Endometrial microvascular endothelial cells (primary cell): ENCODE results near the gene NINL. TPM values are rescaled to one million over a fixed set of nuclear protein-coding genes. Genes with fewer than 3 reads are reported as not detected.

ENCODE experiments used
- in situ Hi-C: cut with HindIII; loops from 2 replicates; pipeline ENCODE4 v1.10.0; 2017; ENCODE audit warnings: low sequenced_read_pairs, low pct_unique_long_range_greater_than_20kb; ENCODE audit errors: inconsistent ontology term
- total RNA-seq: library from RNA; depleted of rRNA; stranded (reverse); fragments of >200 nt; gene quantifications from one replicate; pipeline ENCODE4 v1.2.3, GENCODE V29; 2015; ENCODE audit errors: inconsistent ontology term

The NINL gene
- total RNA-seq, 1 donor from 2014 or later, result 2.5 TPM

DNA sequence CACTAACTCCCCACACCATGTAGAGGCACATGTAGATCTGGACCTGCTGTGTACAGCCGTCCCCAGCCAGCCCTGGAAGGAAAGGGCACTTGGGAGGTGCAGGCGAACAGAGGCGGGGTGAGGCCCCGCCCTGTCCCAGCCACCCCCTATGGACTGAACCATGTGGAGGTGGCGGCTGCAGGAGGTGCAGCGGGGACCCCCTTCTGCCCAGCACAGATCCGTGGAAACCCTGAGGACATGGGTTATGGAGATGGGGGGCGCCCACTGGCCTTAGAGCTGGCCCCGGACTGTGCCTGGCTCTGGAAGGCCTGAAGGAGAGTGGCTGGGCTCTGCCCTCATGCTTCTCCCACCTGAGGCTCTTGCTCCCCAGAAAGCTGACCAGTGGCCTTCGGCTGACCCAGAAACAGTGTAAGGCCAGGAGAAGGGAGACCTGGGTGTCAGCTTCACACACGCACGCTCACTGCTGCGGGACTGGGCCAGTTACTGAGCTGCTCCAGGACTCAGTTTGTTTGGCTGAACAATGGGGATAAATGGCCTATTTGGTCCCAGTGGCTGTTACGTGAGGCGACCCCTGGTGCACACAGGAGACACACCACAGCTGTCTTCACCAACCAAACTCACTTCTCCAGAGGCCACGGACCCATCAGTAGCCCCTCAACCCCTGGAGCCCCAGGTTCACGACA, 90.7 kb downstream of the NINL start:
- in situ Hi-C loops, result no loop called here

DNA sequence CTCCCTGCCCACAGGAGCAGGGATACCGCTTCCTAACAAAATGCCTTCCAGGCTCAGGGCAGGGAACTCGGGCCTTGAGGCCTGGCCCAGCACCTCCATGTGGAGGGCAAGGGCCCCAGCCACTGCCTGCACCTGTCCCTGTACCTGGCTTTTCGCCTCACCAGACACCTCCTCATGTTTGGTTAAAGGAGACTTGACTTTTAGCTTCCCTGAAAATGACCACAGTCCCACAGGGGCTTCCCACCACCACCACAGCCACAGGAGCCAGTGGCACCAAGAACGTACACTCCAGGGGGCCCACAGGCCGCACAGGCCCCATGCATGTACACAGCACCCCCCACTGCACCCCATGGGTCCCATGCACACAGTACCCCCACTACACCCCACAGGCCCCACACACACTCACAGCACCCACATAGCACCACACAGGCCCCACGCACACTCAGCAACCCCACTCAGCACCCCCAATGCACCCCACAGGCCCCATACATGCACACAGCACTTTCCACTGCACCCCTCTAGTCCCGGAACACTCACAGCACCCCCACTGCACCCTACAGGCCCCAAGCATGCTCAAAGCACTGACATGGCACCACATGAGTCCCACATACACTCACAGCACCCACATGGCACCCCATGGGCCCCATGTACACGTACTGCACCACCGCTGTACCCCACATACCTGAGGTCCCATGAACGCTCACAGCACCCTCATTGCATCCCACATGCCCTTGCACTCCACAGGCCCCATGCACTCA, 91.4 kb downstream of the NINL start:
- in situ Hi-C loops, result no loop called here

DNA sequence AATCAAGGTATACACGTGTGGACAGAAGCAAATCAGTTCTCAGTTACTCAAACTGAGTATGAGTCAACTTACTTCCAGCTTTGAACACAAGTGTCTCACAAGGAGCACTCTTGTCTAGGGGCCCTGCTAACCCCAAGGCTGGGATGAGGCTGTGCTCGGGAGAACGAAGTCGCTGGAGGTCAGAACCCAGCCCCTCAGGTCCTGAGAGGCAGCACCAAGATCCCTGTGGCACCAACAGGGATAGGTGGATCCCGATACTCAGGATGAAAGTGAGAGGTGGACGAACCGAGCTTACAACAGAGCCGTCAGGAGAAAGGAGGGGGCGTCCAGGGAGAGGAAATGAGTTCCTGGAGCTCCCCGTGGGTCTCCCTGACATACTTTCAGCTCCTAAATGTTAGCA, 92.2 kb downstream of the NINL start:
- in situ Hi-C loops, result no loop called here

DNA sequence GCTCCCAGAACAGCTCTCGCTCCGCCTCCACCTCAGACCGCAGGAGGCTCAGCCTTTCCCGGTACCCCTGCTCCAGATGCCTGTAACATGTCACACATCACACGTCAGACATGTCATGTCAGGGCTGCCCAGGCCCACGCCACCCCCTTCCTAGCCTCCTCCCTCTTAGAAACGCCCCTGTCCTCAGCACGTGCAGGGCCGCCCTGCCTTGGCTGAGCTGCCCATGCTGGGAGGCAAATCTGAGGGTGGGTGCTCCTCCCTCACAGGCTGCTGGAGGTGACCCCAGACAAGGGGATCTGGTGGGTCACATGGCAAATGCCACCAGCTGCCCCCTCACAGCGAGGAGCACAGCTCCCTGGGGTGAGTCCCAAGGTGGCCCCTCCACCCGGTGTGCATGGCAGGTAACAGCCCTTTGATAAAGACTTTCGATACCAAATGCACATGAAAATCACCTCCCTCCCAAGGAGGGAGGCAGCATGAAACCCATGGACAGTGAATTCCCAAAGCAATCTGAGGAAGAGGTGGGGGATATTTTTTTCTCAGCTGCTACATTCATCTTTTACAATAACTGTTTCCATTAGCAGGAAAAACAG, 93.8 kb downstream of the NINL start:
- in situ Hi-C loops, result no loop called here

DNA sequence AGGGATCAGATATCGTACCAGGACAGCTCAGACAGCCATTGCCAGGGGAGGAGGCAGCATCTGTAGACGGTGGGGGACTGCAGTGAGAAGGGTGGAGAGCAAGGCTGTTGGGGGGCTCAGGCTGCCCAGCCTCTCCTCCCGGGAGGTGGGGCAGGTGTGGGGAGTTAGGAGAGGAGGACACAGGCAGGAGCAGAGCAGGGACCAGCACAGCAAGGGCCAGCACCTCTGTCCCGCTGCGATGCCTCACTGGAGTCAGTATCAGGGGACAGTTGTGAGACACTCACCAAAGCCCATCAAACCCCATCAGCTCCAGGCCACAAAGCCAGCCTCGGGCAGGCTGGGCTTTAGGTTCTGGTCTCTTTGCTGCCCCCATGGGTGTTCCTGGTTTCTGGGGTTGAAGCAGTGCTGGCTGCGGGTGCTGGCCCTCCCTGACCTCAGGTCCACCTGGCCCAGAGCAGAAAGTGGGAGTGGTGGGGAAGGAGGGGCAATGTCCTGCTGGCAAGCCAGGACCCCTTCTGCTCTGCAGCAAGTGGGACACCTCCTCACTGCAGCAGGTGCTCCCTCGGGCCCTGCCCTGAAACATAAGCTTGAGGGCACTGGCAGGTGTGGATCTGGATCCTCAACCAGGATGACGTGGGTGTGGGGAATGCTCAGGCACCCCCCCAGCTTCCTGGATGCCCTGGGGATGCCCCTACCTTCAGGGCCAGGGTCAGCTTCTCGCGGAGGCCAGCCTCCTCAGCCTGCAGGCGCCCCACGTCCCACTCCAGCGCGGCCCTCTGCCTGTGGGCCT, 94.5 kb downstream of the NINL start:
- in situ Hi-C loops, result no loop called here

DNA sequence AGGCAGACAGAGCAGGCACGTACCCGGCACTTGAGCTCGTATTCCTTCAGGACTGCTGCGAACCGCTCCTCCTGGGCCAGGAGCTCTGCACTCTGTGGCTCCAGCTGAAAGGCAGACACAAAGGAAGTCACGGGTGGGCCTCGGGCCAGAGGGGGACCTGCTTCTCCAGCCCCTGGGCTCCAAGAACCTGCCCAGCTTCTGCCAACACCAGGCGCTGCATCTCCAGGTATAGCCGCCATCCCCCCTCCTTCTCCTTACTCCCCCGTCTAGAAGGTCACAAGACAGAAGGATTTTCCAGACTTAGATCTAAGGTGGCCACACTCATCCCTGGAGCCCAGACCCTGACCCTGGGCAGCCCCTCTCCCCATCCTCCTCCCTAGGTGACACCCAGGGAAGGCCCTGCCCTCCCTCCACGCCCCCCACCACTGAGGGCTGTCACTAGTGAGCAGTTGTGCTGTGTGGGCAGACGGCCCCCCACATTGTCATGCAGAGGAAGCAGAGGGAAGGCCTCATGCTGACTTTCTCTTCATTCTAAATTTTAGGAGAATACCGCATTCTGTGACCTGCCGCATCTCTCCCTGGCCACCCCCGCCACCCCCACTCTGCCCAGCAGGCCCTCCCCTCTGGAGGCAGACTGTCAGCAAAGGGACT, 96.0 kb downstream of the NINL start:
- in situ Hi-C loops, result no loop called here

DNA sequence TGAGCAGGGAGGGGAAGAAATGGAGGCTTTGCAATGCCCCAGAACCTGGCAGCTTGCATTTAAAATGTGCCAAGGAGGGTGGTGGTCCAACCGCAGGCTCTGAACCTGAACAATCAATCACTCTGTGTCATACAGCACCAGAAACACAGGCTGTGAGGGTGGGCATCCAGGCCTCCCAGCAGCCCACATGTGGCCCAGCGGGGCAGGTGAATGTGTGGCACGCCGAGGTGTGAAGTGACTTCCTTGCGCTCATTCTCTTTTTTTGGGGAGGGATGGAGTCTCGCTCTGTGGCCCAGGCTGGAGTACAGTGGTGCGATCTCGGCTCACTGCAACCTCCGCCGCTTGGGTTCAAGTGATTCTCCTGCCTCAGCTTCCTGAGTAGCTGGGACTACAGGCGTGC, 97.4 kb downstream of the NINL start:
- in situ Hi-C loops, result no loop called here

DNA sequence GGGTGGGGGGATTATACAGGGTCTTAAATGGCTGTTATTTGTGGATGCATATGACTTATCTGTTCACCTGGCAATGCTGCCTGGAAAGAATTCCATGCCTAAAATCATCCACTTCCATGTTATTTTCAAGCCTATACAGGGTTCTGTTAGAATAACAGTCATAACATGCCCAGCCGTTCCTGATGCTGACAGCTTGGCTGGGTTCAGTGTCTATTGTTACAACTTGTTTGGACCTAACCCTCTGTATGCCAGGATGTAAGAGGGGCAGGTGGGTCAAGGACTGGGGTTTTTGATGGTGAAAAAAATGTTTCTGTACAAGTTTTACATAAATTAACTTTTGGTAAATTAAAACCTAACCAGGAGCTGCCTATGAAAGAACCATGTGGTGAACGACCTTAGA, 98.0 kb downstream of the NINL start:
- in situ Hi-C loops, result no loop called here

DNA sequence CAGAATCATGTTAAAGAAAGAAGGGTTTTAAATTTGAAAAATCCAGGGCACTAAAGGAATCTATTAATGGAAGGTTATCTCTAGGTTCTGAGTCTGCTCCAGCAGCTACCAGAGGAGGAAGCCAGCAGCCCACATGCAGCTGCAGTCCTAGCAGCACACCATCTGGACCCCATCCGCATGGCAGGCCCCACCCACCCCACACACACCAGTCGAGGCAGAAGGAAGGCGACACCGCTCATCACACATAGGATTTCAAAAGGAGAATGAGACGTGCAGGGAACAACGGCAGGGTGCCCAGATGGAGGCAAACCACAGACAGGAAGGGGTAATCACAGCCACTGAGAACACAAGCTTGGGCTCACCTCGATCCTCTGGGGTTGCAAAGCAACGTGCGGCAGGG, 99.0 kb downstream of the NINL start:
- in situ Hi-C loops, result no loop called here

DNA sequence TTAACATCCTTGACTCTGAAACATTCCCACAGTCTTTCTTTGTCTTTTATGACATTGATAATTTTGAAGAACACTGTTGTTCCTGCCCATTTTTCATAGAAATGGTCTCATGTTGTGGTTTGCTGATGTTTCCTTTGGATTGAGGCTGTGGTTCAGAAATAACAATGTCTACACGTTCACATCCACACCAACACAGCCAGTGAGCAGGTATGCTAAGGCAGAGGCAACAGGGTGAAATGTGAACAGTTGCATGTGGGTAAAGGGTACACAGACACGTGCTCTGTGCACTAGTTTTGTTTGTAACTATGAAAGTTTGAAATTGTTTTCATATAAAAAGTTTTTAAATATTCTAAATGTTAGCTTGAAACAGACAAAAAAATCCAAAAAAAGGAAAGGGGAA, 99.5 kb downstream of the NINL start:
- in situ Hi-C loops, result no loop called here

DNA sequence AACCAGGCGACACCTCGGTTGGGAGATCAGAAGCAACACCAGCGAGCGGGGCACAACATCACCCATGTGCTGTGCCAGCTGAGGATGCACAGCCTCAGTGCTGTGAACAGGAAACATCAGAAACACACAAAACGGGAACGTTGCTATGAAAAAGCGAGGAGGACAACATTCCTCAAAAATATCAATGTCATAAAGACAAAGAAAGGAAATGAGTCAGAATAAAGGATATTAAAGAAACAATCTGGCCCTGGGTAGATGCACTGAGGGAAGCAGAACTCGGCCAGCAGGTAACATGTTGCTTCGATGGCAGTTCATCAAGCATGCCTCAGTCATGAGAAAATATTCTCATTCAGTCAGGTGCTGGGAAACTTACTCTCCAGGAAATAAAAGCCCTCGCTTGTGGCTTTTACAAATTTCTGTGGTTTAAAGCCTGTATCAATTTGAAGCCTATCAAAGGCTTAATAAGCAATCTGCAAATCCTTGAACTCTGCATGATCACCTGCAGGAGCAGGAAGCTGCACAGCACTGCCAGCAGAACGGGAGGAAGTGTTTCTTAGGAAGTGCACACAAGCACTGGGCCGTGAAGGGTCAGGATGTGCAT, 100.3 kb downstream of the NINL start:
- in situ Hi-C loops, result no loop called here

DNA sequence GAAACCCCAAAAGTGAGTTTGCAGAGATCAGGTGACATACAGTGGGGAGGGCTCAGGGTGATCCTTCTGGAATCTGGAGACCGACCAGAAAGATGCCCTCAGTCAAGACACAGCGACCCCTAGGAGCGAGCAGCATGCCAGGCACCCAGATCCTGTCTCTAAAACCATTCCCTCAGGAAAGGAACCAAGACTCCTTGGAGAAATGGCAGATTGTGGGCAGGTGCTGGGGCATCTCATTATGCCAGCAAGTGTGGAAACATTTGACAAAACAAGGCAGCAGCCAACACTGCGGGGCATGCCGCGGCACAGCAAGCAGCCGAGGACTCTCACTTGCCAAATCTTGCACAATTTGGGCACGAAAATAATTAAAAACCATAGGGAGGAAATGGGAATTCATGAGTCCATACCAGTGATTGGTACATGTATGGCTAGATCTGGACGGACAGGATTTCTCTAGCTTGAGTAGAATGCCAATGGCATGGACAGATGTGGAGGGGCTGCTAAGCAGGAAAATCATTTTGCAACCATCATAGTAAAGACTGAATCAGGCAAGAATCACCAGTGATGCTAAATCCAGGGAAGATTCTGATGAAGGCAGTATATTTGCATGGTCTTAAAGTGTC, 101.0 kb downstream of the NINL start:
- in situ Hi-C loops, result no loop called here

DNA sequence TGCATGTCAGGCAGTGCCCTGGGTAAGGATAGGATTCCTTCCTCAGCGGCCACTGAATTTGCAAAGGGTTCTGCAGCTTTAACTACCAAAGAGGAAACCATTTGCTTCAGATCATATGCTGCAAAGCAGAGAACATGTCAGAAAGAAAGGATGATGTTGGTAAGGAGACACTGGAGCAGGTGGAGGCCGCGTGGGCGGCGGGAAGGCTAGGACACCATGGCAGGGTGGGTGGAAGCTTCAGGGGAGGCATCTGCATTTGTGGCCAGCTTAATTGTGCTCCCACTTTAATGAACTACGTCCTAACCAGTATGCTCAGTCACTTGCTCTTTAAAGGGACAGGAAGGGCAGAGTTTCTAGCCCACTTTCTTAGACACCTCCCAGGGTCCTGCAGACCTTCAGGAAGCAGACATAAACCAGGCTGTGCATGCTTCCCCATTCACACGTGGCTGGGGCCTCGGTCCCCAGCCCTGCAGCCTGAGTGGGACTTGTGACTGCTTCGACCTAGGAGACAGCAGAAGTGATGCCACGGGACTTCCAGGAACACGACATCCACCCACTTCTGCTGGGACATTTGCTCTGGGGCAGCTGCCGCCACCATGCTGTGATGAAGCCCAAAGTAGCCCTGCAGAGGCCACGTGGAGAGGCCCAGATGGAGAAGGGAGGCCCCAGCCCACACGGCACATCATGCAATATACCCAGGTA, 101.7 kb downstream of the NINL start:
- in situ Hi-C loops, result no loop called here

DNA sequence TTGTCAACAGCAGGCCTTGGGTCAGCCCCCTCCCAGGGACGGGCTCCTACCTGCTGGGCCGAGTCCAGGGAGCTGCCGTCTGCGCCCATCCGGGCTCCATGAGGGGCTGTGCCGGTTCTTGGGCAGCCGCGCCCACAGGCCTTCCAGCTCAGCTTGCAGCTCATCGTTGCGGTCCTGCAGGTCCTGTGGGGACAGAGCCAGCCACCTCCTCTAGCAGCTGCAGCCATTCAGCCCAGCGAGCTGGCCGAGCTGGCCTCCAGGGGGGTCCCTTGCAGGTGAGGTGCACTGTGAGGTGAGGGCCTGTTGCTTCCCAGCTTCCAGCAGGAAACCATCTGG, 103.4 kb downstream of the NINL start:
- in situ Hi-C loops, result no loop called here

DNA sequence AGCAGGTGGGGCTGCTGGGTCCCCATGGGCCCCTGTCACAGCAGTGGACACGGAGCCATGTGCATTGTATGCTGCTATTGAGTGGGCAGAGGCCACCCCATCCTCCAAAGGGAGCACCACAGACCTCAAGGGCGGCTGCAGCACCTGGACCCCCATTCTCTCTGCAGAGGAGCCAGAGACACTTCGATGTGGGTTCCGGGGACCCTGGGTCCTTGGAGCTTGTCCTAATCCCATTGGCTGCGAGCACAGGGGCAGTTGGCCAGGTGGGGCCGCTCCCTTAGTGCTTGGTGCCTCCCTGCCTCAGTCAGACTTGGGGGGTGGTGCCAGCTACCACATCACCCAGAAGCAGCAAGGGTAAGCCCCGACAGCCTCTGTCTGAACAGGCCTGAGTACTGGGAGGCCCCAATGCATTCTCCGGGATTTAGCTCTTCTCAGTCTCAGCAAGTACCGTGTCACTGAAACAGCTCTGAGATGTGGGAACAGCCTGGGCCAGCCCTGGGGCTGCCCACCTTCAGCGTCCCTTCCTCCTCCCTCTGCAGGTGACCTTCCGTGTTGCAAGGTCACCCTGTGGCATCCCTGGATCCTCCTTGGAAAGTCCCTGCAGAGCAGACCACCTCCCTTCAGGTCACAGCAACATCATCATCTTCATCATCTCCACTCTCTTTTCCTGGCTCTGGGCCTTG, 104.0 kb downstream of the NINL start:
- in situ Hi-C loops, result no loop called here

DNA sequence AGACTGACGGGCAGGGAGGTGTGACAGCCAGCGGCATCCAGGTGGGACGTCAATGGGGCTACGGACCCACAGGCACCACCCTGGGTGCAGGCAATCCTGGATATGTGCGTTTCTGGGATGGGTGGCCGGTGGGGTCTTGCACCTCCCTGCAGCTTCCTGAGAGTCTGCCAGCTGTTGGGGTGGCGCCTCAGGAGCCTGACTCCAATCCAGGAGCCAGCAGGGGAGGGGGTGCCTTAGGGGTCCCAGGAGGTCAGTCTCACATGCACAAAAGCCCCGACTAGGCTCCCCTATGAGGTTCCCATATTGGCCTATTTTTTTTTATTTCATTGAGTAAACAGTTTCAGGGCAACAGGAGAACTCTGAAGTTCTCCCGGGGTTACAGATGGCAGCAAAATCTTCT, 104.5 kb downstream of the NINL start:
- in situ Hi-C loops, result no loop called here

DNA sequence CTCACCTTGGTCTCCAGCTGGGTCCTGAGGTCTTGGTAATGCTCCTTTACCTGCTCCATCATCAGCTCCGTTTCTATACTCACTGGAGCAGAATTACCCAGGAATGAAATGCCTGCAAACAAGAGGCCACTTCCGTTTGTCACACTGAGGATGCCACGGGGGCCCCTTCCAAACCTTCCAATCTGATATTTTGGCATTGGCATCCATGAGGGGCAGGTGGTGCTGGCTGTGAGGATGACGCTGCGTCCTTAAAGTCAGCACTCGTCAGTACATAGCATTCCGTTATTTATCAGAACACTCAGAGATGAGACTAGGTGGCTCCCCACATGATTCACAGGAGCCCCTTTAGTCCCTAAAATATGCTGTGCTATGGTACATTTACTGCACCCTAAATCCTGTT, 105.2 kb downstream of the NINL start:
- in situ Hi-C loops, result no loop called here
